HepG2 (cell line): ENCODE measurements around the gene ZBTB7B. TPM values are rescaled to one million over a fixed set of nuclear protein-coding genes. Genes with fewer than 3 reads are reported as not detected.

Source experiments
- GATA4 ChIP-seq: sonication (generic); IDR thresholded peaks from 2 replicates; pipeline ENCODE4 v1.6.1; 2016; ENCODE audit warnings: antibody characterized with exemption, low read depth, borderline replicate concordance
- GLI4 ChIP-seq: sonication (generic); formaldehyde crosslinking; IDR thresholded peaks from 2 replicates; pipeline ENCODE4 v1.5.1; 2020; ENCODE audit warnings: missing genetic modification reagents, mild to moderate bottlenecking, moderate library complexity, borderline replicate concordance
- HMGA1 ChIP-seq: sonication (generic); formaldehyde crosslinking; conservative IDR thresholded peaks from 2 replicates; pipeline ENCODE4 v1.4.0; 2020; ENCODE audit warnings: missing genetic modification reagents
- JUND ChIP-seq: sonication (generic); formaldehyde crosslinking; IDR thresholded peaks from 2 replicates; pipeline ENCODE4 v1.8.0; 2022; ENCODE audit warnings: mild to moderate bottlenecking, missing genetic modification reagents
- MXI1 ChIP-seq: IDR thresholded peaks from 3 replicates; pipeline ENCODE4 v1.6.1; 2012; ENCODE audit warnings: low read depth, low read length, inconsistent platforms, borderline replicate concordance
- SATB2 ChIP-seq: sonication (generic); formaldehyde crosslinking; IDR thresholded peaks from 2 replicates; pipeline ENCODE4 v1.5.0; 2020; ENCODE audit warnings: missing genetic modification reagents
- SRSF4 ChIP-seq: fragments of 200-400 bp; formaldehyde crosslinking; IDR thresholded peaks from one replicate; pipeline ENCODE4 v1.6.1; 2018; ENCODE audit warnings: mild to moderate bottlenecking, low read depth, low read length, moderate library complexity; ENCODE audit not compliant: poor library complexity, severe bottlenecking
- ZBTB20 ChIP-seq: sonication (generic); formaldehyde crosslinking; IDR thresholded peaks from 2 replicates; pipeline ENCODE4 v1.8.1; 2023; ENCODE audit warnings: missing genetic modification reagents, low read depth, mild to moderate bottlenecking, borderline replicate concordance
- ZFP41 ChIP-seq: sonication (generic); formaldehyde crosslinking; IDR thresholded peaks from 2 replicates; pipeline ENCODE4 v1.4.0; 2020; ENCODE audit warnings: mild to moderate bottlenecking, missing genetic modification reagents, borderline replicate concordance
- ZNF317 ChIP-seq: sonication (generic); formaldehyde crosslinking; IDR thresholded peaks from 2 replicates; pipeline ENCODE4 v1.5.0; 2020; ENCODE audit warnings: mild to moderate bottlenecking, missing genetic modification reagents
- ZNF333 ChIP-seq: sonication (generic); formaldehyde crosslinking; IDR thresholded peaks from 2 replicates; pipeline ENCODE4 v1.4.0; 2020; ENCODE audit warnings: mild to moderate bottlenecking, missing genetic modification reagents, borderline replicate concordance
- ZNF44 ChIP-seq: sonication (generic); formaldehyde crosslinking; IDR thresholded peaks from 2 replicates; pipeline ENCODE4 v1.5.1; 2020; ENCODE audit warnings: mild to moderate bottlenecking, missing genetic modification reagents
- ZNF670 ChIP-seq: sonication (generic); formaldehyde crosslinking; IDR thresholded peaks from 2 replicates; pipeline ENCODE4 v1.8.0; 2022; ENCODE audit warnings: mild to moderate bottlenecking, missing genetic modification reagents, borderline replicate concordance
- ZNF773 ChIP-seq: sonication (generic); formaldehyde crosslinking; IDR thresholded peaks from 2 replicates; pipeline ENCODE4 v1.4.0; 2020; ENCODE audit warnings: missing genetic modification reagents, borderline replicate concordance
- ZNF790 ChIP-seq: sonication (generic); formaldehyde crosslinking; IDR thresholded peaks from 2 replicates; pipeline ENCODE4 v1.8.0; 2022; ENCODE audit warnings: missing genetic modification reagents, mild to moderate bottlenecking, borderline replicate concordance
- ZNF839 ChIP-seq: sonication (generic); formaldehyde crosslinking; IDR thresholded peaks from 2 replicates; pipeline ENCODE4 v1.4.0; 2020; ENCODE audit warnings: missing genetic modification reagents, mild to moderate bottlenecking, borderline replicate concordance
- polyA plus RNA-seq, 8 experiments: library from polyadenylated mRNA; depleted of rRNA in 3 of 8; stranded (reverse) in 7 of 8; unstranded in 1 of 8; fragments of >200 nt; fragmentation: Illumina TruSeq in 4 of 8; extraction: Trizol in 4 of 8; gene quantifications; 2 replicates each; pipeline versions ENCODE4 v1.2.1 to v1.2.3, GENCODE V29; 2011 to 2016; ENCODE audit warnings: low read depth in 4 of 8, missing spikeins in 1 of 8, mixed read lengths in 1 of 8; ENCODE audit not compliant: insufficient read depth in 1 of 8
- total RNA-seq, 5 experiments: library from RNA; depleted of rRNA; stranded (reverse); fragments of >200 nt; fragmentation: Illumina TruSeq; extraction: Trizol; gene quantifications; 2 replicates each; pipeline ENCODE4 v1.2.3, GENCODE V29; 2016; ENCODE audit warnings: low read depth in 1 of 5
- TF ChIP-seq, protein P1 (sequence below): sonication (generic); formaldehyde crosslinking; IDR thresholded peaks from 2 replicates; pipeline ENCODE4 v1.5.0; 2020; ENCODE audit warnings: mild to moderate bottlenecking, missing genetic modification reagents
- TF ChIP-seq, protein P2 (sequence below): sonication (generic); formaldehyde crosslinking; IDR thresholded peaks from 2 replicates; pipeline ENCODE4 v1.5.0; 2020; ENCODE audit warnings: mild to moderate bottlenecking, missing genetic modification reagents
- TF ChIP-seq, protein P3 (sequence below): sonication (generic); formaldehyde crosslinking; IDR thresholded peaks from 2 replicates; pipeline ENCODE4 v1.4.0; 2020; ENCODE audit warnings: mild to moderate bottlenecking, missing genetic modification reagents

Gene ZBTB7B
- total and polyA plus RNA-seq, 2 of the 13 experiments (the other 11 are each of a cell fraction or from before 2014, with no cell fraction given), result 15.5 to 17.5 TPM

DNA sequence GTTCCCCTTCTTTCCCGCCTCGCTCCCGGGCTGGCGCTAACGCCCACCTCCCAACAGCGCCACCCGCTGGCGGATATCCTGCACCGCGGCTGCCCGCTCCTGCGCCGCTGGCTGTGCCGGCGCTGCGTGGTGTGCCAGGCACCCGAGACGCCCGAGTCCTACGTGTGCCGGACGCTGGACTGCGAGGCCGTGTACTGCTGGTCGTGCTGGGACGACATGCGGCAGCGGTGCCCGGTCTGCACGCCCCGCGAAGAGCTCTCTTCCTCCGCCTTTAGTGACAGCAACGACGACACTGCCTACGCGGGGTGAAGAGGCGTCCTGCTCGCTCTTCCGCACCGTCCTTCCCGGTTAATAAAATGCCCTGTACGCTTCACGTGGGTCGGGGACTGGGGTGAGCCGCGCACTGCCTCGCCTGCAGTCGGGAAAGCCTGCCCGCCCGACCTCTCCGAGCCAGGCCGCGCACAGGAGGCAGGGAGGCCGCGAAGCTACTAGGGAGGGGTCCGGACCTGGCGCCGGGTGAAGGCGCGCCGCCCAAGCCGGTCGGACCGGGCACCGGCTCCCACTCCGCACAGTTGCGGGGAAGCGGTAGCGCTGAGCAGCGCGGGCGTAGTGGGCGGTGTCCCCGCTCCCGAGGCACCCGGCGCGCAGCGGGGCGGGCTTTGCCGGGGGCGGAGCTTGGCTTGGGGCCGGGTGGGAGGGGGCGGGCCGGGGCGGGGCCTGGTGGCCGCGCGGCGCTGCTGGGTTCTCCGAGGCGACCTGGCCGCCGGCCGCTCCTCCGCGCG, 48.1 kb downstream of the ZBTB7B start, which contains the start of gene ADAM15 (continued):
- TF ChIP-seq ZNF670 (peak; percentile 55; the same call in 1 of the 2 replicates), ZNF44 (CRISPR knock-in tag) (0 out of 2 replicates have a peak, but pooled peaks have one; percentile 58), SRSF4 (no peak), SATB2 (no peak), HMGA1 (no peak), ZFP41 (CRISPR knock-in tag) (peak; percentile 97; the same call in 1 of the 2 replicates), ZNF317 (CRISPR knock-in tag) (peak; percentile 63), ZNF333 (no peak), ZNF773 (CRISPR knock-in tag) (no peak), GLI4 (CRISPR knock-in tag) (no peak; the same call in 1 of the 2 replicates), ZNF790 (CRISPR knock-in tag) (peak; percentile 78; the same call in 1 of the 2 replicates), ZNF839 (peak; percentile 96), MXI1 (peak; percentile 65; the same call in 2 of the 3 replicates), JUND (CRISPR knock-in tag) (peak; percentile 61; the same call in 1 of the 2 replicates), ZBTB20 (CRISPR knock-in tag) (no peak), GATA4 (0 out of 2 replicates have a peak, but pooled peaks have one; percentile 29)
- TF ChIP-seq, protein P1, sequence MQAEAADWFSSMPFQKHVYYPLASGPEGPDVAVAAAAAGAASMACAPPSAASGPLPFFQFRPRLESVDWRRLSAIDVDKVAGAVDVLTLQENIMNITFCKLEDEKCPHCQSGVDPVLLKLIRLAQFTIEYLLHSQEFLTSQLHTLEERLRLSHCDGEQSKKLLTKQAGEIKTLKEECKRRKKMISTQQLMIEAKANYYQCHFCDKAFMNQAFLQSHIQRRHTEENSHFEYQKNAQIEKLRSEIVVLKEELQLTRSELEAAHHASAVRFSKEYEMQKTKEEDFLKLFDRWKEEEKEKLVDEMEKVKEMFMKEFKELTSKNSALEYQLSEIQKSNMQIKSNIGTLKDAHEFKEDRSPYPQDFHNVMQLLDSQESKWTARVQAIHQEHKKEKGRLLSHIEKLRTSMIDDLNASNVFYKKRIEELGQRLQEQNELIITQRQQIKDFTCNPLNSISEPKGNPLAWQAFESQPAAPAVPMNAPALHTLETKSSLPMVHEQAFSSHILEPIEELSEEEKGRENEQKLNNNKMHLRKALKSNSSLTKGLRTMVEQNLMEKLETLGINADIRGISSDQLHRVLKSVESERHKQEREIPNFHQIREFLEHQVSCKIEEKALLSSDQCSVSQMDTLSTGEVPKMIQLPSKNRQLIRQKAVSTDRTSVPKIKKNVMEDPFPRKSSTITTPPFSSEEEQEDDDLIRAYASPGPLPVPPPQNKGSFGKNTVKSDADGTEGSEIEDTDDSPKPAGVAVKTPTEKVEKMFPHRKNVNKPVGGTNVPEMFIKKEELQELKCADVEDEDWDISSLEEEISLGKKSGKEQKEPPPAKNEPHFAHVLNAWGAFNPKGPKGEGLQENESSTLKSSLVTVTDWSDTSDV (CRISPR knock-in tag), result peak; percentile 85
- TF ChIP-seq, protein P2, sequence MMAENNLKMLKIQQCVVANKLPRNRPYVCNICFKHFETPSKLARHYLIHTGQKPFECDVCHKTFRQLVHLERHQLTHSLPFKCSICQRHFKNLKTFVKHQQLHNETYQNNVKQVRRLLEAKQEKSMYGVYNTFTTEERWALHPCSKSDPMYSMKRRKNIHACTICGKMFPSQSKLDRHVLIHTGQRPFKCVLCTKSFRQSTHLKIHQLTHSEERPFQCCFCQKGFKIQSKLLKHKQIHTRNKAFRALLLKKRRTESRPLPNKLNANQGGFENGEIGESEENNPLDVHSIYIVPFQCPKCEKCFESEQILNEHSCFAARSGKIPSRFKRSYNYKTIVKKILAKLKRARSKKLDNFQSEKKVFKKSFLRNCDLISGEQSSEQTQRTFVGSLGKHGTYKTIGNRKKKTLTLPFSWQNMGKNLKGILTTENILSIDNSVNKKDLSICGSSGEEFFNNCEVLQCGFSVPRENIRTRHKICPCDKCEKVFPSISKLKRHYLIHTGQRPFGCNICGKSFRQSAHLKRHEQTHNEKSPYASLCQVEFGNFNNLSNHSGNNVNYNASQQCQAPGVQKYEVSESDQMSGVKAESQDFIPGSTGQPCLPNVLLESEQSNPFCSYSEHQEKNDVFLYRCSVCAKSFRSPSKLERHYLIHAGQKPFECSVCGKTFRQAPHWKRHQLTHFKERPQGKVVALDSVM (CRISPR knock-in tag), result peak; percentile 58; the same call in 1 of the 2 replicates
- TF ChIP-seq, protein P3, sequence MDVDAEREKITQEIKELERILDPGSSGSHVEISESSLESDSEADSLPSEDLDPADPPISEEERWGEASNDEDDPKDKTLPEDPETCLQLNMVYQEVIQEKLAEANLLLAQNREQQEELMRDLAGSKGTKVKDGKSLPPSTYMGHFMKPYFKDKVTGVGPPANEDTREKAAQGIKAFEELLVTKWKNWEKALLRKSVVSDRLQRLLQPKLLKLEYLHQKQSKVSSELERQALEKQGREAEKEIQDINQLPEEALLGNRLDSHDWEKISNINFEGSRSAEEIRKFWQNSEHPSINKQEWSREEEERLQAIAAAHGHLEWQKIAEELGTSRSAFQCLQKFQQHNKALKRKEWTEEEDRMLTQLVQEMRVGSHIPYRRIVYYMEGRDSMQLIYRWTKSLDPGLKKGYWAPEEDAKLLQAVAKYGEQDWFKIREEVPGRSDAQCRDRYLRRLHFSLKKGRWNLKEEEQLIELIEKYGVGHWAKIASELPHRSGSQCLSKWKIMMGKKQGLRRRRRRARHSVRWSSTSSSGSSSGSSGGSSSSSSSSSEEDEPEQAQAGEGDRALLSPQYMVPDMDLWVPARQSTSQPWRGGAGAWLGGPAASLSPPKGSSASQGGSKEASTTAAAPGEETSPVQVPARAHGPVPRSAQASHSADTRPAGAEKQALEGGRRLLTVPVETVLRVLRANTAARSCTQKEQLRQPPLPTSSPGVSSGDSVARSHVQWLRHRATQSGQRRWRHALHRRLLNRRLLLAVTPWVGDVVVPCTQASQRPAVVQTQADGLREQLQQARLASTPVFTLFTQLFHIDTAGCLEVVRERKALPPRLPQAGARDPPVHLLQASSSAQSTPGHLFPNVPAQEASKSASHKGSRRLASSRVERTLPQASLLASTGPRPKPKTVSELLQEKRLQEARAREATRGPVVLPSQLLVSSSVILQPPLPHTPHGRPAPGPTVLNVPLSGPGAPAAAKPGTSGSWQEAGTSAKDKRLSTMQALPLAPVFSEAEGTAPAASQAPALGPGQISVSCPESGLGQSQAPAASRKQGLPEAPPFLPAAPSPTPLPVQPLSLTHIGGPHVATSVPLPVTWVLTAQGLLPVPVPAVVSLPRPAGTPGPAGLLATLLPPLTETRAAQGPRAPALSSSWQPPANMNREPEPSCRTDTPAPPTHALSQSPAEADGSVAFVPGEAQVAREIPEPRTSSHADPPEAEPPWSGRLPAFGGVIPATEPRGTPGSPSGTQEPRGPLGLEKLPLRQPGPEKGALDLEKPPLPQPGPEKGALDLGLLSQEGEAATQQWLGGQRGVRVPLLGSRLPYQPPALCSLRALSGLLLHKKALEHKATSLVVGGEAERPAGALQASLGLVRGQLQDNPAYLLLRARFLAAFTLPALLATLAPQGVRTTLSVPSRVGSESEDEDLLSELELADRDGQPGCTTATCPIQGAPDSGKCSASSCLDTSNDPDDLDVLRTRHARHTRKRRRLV, result no peak
